Mesendoderm (in vitro differentiated cells): Measurements from ENCODE around the gene GOLGA6L10.
"Not testable (repeated sequence)": the region's sequence is repeated elsewhere in the genome, so short reads cannot be mapped to it uniquely, and the experiment has no call there.

Source experiments
- DNase-seq: peaks from one replicate; pipeline ENCODE4 v3.0.0; 2013
- H2AK5ac ChIP-seq: 2 replicates; pipeline ENCODE4 v1.6.1; 2013; ENCODE audit warnings: low read length, inconsistent platforms
- H2BK120ac ChIP-seq: 2 replicates; pipeline ENCODE4 v1.6.1; 2013; ENCODE audit warnings: low read depth, mild to moderate bottlenecking, low read length, moderate library complexity, mixed read lengths
- H2BK15ac ChIP-seq: replicated peaks from 2 replicates; pipeline ENCODE4 v1.6.1; 2013; ENCODE audit warnings: low read depth, mild to moderate bottlenecking, moderate library complexity
- H2BK5ac ChIP-seq: 2 replicates; pipeline ENCODE4 v1.6.1; 2013; ENCODE audit warnings: low read length, inconsistent platforms
- H3K18ac ChIP-seq: 2 replicates; pipeline ENCODE4 v1.6.1; 2013; ENCODE audit warnings: mild to moderate bottlenecking, low read length, mixed read lengths
- H3K23ac ChIP-seq: one replicate; pipeline ENCODE4 v1.6.1; 2013; ENCODE audit warnings: low read length
- H3K27ac ChIP-seq: 2 replicates; pipeline ENCODE4 v1.5.1; 2013; ENCODE audit warnings: low read depth, mild to moderate bottlenecking, inconsistent platforms, low read length, moderate library complexity
- H3K27me3 ChIP-seq: 2 replicates; pipeline ENCODE4 v1.6.1; 2013; ENCODE audit warnings: low read length, control low read depth, mild to moderate bottlenecking, inconsistent platforms; ENCODE audit not compliant: insufficient read depth, poor library complexity
- H3K36me3 ChIP-seq: 2 replicates; pipeline ENCODE4 v1.6.1; 2013; ENCODE audit warnings: low read length, inconsistent platforms; ENCODE audit not compliant: control insufficient read depth, insufficient read depth
- H3K4ac ChIP-seq: one replicate; pipeline ENCODE4 v1.6.1; 2013; ENCODE audit warnings: low read depth, mild to moderate bottlenecking, low read length, moderate library complexity
- H3K4me1 ChIP-seq: 2 replicates; pipeline ENCODE4 v1.6.1; 2013; ENCODE audit warnings: low read depth, low read length, inconsistent platforms; ENCODE audit not compliant: control insufficient read depth
- H3K4me2 ChIP-seq: 2 replicates; pipeline ENCODE4 v1.6.1; 2013; ENCODE audit warnings: low read length
- H3K4me3 ChIP-seq: 2 replicates; pipeline ENCODE4 v1.5.1; 2013; ENCODE audit warnings: mild to moderate bottlenecking, low read length
- H3K56ac ChIP-seq: one replicate; pipeline ENCODE4 v1.6.1; 2013; ENCODE audit warnings: low read length
- H3K79me1 ChIP-seq: 2 replicates; pipeline ENCODE4 v1.6.1; 2013; ENCODE audit warnings: low read length, inconsistent platforms
- H3K79me2 ChIP-seq: 2 replicates; pipeline ENCODE4 v1.6.1; 2013; ENCODE audit warnings: mild to moderate bottlenecking, low read length; ENCODE audit not compliant: control insufficient read depth, insufficient read depth
- H3K9ac ChIP-seq: 2 replicates; pipeline ENCODE4 v1.6.1; 2013; ENCODE audit warnings: low read length, inconsistent platforms
- H4K5ac ChIP-seq: one replicate; pipeline ENCODE4 v1.6.1; 2013; ENCODE audit warnings: low read length
- H4K8ac ChIP-seq: one replicate; pipeline ENCODE4 v1.6.1; 2013; ENCODE audit warnings: low read depth, mild to moderate bottlenecking, control low read depth, low read length, moderate library complexity
- WGBS: extraction: QIAGEN DNeasy Blood & Tissue Kit; methylation state at CpG from one replicate; pipeline ENCODE4 v1.1.7; 2013; ENCODE audit warnings: low lambda C conversion rate, missing lambda C conversion rate; ENCODE audit not compliant: insufficient coverage; ENCODE audit errors: extremely low coverage; 5-methylcytosine and 5-hydroxymethylcytosine counted together

GOLGA6L10 gene

DNA sequence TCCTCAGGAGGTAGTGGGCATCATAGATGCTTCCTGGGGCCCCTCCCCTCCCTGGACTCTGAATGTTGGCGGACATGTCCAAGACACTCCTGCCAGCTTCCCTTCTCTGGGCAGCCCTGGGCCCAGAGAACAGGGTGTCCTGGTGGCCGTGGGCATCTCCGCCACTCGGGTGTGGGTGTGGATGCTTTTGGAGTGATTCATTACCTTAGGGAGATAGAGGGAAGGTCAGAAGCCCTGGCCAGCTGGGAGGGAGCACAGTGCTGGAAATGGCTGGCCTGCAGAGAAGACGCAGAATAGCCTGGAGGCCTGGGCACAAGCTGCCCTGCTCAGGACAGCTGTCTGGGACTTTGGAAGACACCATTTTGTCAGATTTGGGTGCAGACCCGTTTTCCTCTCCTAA lies 48.9 kb downstream of the GOLGA6L10 start:
- not testable (repeated sequence) for H3K4ac ChIP-seq, H3K4me1 ChIP-seq, H2BK120ac ChIP-seq, H3K23ac ChIP-seq, H2BK15ac ChIP-seq, DNase-seq, H4K5ac ChIP-seq, H2BK5ac ChIP-seq, H3K9ac ChIP-seq, H3K4me3 ChIP-seq, H3K27ac ChIP-seq, H3K79me2 ChIP-seq, H3K79me1 ChIP-seq, H3K4me2 ChIP-seq, H2AK5ac ChIP-seq, H3K36me3 ChIP-seq, H3K56ac ChIP-seq, H3K27me3 ChIP-seq, H4K8ac ChIP-seq, H3K18ac ChIP-seq
- no CpG with 5 or more reads among the region's 6 CpGs for WGBS

GRCh38 chr15:82299511-82299914 lies 49.8 kb downstream of the GOLGA6L10 start:
- not testable (repeated sequence) for H2AK5ac ChIP-seq, H3K27me3 ChIP-seq, H2BK5ac ChIP-seq, H2BK15ac ChIP-seq, H3K4me3 ChIP-seq, H4K8ac ChIP-seq, H3K23ac ChIP-seq, H3K56ac ChIP-seq, H3K9ac ChIP-seq, H3K4me1 ChIP-seq, H3K79me1 ChIP-seq, H2BK120ac ChIP-seq, H3K79me2 ChIP-seq, H3K27ac ChIP-seq, H3K4ac ChIP-seq, H3K36me3 ChIP-seq, H3K4me2 ChIP-seq, DNase-seq, H4K5ac ChIP-seq, H3K18ac ChIP-seq
- WGBS = no CpG with 5 or more reads among the region's 6 CpGs

DNA sequence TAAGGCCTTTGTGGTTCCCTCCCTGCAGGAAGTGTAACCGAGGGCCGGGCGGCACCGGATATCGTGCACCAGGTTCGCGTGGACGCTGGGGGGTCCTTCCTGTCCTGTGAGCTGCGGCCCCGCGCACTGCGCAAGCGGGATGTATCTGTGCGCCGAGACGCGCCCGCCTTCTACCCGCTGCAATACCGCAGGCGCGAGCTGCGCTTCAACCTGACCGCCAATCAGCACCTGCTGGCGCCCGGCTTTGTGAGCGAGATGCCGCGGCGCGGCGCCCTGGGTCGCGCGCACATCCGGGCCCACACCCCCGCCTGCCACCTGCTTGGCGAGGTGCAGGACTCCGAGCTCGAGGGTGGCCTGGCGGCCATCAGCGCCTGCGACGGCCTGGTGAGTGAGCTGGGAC lies 50.8 kb downstream of the GOLGA6L10 start:
- H2BK5ac ChIP-seq = no peak overlapping the region
- H3K4ac ChIP-seq = no peak overlapping the region
- H2BK120ac ChIP-seq = no peak overlapping the region
- H3K9ac ChIP-seq = no peak overlapping the region
- H3K4me1 ChIP-seq = no peaks in the 10 kb centered on the region
- no peak overlapping the region for H3K27ac ChIP-seq
- H2AK5ac ChIP-seq = no peak overlapping the region
- H3K79me2 ChIP-seq = no peaks in the 10 kb centered on the region
- H3K18ac ChIP-seq = no peak overlapping the region
- no peaks in the 10 kb centered on the region for H3K79me1 ChIP-seq
- H2BK15ac ChIP-seq = no peak overlapping the region
- H3K4me3 ChIP-seq = no peak overlapping the region
- DNase-seq = no peak
- WGBS = no CpG with 5 or more reads among the region's 44 CpGs
- no peak overlapping the region for H3K23ac ChIP-seq
- H4K5ac ChIP-seq = no peak overlapping the region
- H3K56ac ChIP-seq = no peak overlapping the region
- no peaks in the 10 kb centered on the region for H3K27me3 ChIP-seq
- no peak overlapping the region for H4K8ac ChIP-seq
- H3K36me3 ChIP-seq = no peaks in the 10 kb centered on the region
- H3K4me2 ChIP-seq = no peak overlapping the region

DNA sequence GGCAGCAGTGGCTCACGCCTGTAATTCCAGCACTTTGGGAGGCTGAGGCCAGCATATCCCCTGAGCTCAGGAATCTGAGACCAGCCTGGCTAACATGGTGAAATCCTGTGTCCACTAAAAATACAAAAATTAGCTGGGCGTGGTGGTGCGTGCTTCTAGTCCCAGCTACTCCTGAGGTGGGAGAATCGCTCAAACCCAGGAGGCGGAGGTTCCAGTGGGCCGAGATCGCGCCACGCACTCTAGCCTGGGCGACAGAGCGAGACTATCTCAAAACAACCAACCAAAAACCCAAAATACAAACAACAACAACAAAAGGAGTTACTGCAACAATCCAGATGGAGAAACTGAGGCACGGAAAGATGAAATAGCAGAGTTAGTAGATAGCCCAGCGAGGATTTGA lies 51.2 kb downstream of the GOLGA6L10 start:
- DNase-seq = no peak
- H3K56ac ChIP-seq = no peak overlapping the region
- H3K27ac ChIP-seq = no peak overlapping the region
- H3K4me2 ChIP-seq = no peak overlapping the region
- H4K8ac ChIP-seq = no peak overlapping the region
- H2AK5ac ChIP-seq = no peak overlapping the region
- no peak overlapping the region for H2BK120ac ChIP-seq
- H3K4ac ChIP-seq = no peak overlapping the region
- no peak overlapping the region for H2BK15ac ChIP-seq
- H3K9ac ChIP-seq = no peak overlapping the region
- no peak overlapping the region for H3K4me3 ChIP-seq
- H3K23ac ChIP-seq = no peak overlapping the region
- no peaks in the 10 kb centered on the region for H3K27me3 ChIP-seq
- H4K5ac ChIP-seq = no peak overlapping the region
- H2BK5ac ChIP-seq = no peak overlapping the region
- H3K18ac ChIP-seq = no peak overlapping the region
- H3K36me3 ChIP-seq = no peaks in the 10 kb centered on the region
- no CpG with 5 or more reads among the region's 13 CpGs for WGBS
- no peaks in the 10 kb centered on the region for H3K79me1 ChIP-seq
- no peaks in the 10 kb centered on the region for H3K4me1 ChIP-seq
- H3K79me2 ChIP-seq = no peaks in the 10 kb centered on the region

DNA sequence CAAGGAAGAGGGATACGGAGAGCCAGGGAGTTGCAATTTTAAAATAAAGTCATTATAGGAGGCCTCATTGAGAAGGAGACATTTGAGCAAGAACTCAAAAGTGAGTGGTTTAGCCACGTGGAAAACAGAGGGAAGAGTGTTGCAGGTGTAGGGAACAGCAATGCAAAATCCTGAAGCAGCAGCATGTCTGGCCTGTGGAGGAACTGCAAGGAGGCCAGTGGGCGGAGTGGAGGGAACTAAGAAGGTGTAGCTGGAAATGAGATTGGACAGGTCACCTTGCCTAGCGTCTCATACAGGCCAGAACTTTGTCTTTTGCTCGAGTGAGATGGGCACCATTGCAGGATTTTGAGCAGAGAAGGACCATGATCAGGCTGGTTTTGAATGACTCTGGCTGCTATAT lies 51.7 kb downstream of the GOLGA6L10 start:
- no peak overlapping the region for H3K18ac ChIP-seq
- no peak overlapping the region for H2AK5ac ChIP-seq
- H4K8ac ChIP-seq = no peak overlapping the region
- H3K4me1 ChIP-seq = no peaks in the 10 kb centered on the region
- H3K9ac ChIP-seq = no peak overlapping the region
- no peak overlapping the region for H3K27ac ChIP-seq
- no peaks in the 10 kb centered on the region for H3K36me3 ChIP-seq
- no peaks in the 10 kb centered on the region for H3K27me3 ChIP-seq
- no CpG with 5 or more reads among the region's 5 CpGs for WGBS
- no peak overlapping the region for H3K23ac ChIP-seq
- H3K4me2 ChIP-seq = no peak overlapping the region
- H2BK5ac ChIP-seq = no peak overlapping the region
- no peak overlapping the region for H3K4ac ChIP-seq
- no peak overlapping the region for H3K56ac ChIP-seq
- no peak overlapping the region for H3K4me3 ChIP-seq
- no peak for DNase-seq
- no peak overlapping the region for H2BK15ac ChIP-seq
- no peaks in the 10 kb centered on the region for H3K79me2 ChIP-seq
- H2BK120ac ChIP-seq = no peak overlapping the region
- no peak overlapping the region for H4K5ac ChIP-seq
- H3K79me1 ChIP-seq = no peaks in the 10 kb centered on the region

GRCh38 chr15:82294061-82294690 lies 55.1 kb downstream of the GOLGA6L10 start:
- H3K4me3 ChIP-seq = no peak overlapping the region
- H4K5ac ChIP-seq = no peak overlapping the region
- WGBS = no CpG with 5 or more reads among the region's 11 CpGs
- no peaks in the 10 kb centered on the region for H3K4me1 ChIP-seq
- H3K36me3 ChIP-seq = no peaks in the 10 kb centered on the region
- H3K79me1 ChIP-seq = no peaks in the 10 kb centered on the region
- no peak overlapping the region for H3K4ac ChIP-seq
- H3K79me2 ChIP-seq = no peaks in the 10 kb centered on the region
- H3K27me3 ChIP-seq = no peaks in the 10 kb centered on the region
- no peak overlapping the region for H3K18ac ChIP-seq
- no peak overlapping the region for H3K9ac ChIP-seq
- no peak overlapping the region for H3K4me2 ChIP-seq
- no peak overlapping the region for H2AK5ac ChIP-seq
- H4K8ac ChIP-seq = no peak overlapping the region
- H3K23ac ChIP-seq = no peak overlapping the region
- no peak overlapping the region for H2BK5ac ChIP-seq
- H2BK15ac ChIP-seq = no peak overlapping the region
- H3K27ac ChIP-seq = no peak overlapping the region
- no peak overlapping the region for H2BK120ac ChIP-seq
- DNase-seq = no peak
- no peak overlapping the region for H3K56ac ChIP-seq
